Endothelial cell of umbilical vein (primary cell): ENCODE measurements around the gene CEP128.

Experiments
- EZH2 ChIP-seq: IDR thresholded peaks from 2 replicates; pipeline ENCODE4 v1.6.1; 2012; ENCODE audit warnings: borderline replicate concordance, low read depth, mild to moderate bottlenecking, moderate library complexity, low read length, inconsistent platforms; ENCODE audit not compliant: severe bottlenecking
- FOS ChIP-seq: IDR thresholded peaks from 2 replicates; pipeline ENCODE4 v1.6.1; 2011; ENCODE audit warnings: mild to moderate bottlenecking, low read length, moderate library complexity, borderline replicate concordance; ENCODE audit not compliant: insufficient read depth
- JUN ChIP-seq: IDR thresholded peaks from 2 replicates; pipeline ENCODE4 v1.6.1; 2011; ENCODE audit warnings: borderline replicate concordance, low read depth; ENCODE audit not compliant: insufficient read length, insufficient read depth
- POLR2A ChIP-seq: IDR thresholded peaks from 2 replicates; pipeline ENCODE4 v1.6.1; 2012; ENCODE audit warnings: low read depth, mild to moderate bottlenecking, control low read depth, low read length
- POLR2AphosphoS5 ChIP-seq: IDR thresholded peaks from 2 replicates; pipeline ENCODE4 v1.6.1; 2012; ENCODE audit warnings: low read depth, mild to moderate bottlenecking, control low read depth, low read length, moderate library complexity; ENCODE audit not compliant: insufficient read depth
- TF ChIP-seq, protein P1 (sequence below): IDR thresholded peaks from 2 replicates; pipeline ENCODE4 v1.6.1; 2011; ENCODE audit not compliant: insufficient read depth, insufficient read length
- TF ChIP-seq, protein P2 (sequence below), 2 donors: IDR thresholded peaks; 1 replicate in 1 of 2; 2 replicates in 1 of 2; pipeline ENCODE4 v1.5.1; 2011; ENCODE audit warnings: low read length in 2 of 2, mild to moderate bottlenecking in 2 of 2, moderate library complexity in 2 of 2, control low read depth in 1 of 2, inconsistent platforms in 1 of 2, low read depth in 1 of 2; ENCODE audit not compliant: insufficient read depth in 1 of 2; ENCODE audit errors: extremely low read depth in 1 of 2

DNA sequence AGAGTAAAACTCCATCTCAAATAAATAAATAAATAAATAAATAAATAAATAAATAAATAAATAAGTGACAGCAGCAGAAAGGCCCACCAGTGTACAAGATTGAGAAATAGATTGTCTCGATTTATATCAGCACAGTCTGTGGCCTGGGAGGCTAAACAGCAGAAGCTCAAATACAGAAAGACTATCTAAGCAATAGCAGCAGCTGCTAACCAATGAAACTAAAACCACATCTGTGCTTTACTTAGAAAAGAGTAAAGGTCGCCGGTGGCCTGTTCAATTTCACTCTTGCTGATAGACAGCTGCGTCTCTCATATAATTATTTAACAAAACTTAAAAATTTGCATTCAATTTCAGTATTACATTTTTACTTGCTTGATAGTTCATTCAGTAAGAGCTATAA, 325.7 kb downstream of the CEP128 start:
- TF ChIP-seq FOS (no peak), POLR2AphosphoS5 (no peak), POLR2A (no peak), JUN (no peak), EZH2 (no peak)
- TF ChIP-seq, protein P1, sequence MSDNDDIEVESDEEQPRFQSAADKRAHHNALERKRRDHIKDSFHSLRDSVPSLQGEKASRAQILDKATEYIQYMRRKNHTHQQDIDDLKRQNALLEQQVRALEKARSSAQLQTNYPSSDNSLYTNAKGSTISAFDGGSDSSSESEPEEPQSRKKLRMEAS, result no peak
- TF ChIP-seq, protein P2, sequence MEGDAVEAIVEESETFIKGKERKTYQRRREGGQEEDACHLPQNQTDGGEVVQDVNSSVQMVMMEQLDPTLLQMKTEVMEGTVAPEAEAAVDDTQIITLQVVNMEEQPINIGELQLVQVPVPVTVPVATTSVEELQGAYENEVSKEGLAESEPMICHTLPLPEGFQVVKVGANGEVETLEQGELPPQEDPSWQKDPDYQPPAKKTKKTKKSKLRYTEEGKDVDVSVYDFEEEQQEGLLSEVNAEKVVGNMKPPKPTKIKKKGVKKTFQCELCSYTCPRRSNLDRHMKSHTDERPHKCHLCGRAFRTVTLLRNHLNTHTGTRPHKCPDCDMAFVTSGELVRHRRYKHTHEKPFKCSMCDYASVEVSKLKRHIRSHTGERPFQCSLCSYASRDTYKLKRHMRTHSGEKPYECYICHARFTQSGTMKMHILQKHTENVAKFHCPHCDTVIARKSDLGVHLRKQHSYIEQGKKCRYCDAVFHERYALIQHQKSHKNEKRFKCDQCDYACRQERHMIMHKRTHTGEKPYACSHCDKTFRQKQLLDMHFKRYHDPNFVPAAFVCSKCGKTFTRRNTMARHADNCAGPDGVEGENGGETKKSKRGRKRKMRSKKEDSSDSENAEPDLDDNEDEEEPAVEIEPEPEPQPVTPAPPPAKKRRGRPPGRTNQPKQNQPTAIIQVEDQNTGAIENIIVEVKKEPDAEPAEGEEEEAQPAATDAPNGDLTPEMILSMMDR (IDR thresholded peaks at IDR 0.05; ENCODE audit: extremely low read depth in 1 of 2, insufficient read depth in 1 of 2, low read depth in 1 of 2, low read length in 2 of 2), result no peak
